A549 treated with ZK216348 at 1 μM for 4 hours (cell line): ENCODE results near the gene ZNF778. TPM values are rescaled to one million over a fixed set of nuclear protein-coding genes. Genes with fewer than 3 reads are reported as not detected.

Source experiments
- total RNA-seq: library from RNA; stranded (reverse); fragments of 200-300 nt; extraction: Qiagen RNA extraction; gene quantifications from 5 replicates; pipeline ENCODE4 v1.2.3, GENCODE V29; 2022; ENCODE audit warnings: low read depth

Gene ZNF778
- total RNA-seq, result 6.6 to 9.0 TPM (median 8.8 TPM) in 5 replicates

GRCh38 chr16:89217388-89218191 is at the start of gene ZNF778:
Gene ZNF778, plus strand, starts transcription at chr16:89217703. Its CDS starts 3,425 bp downstream, at chr16:89221128.

GRCh38 chr16:89171216-89172170 is 46.0 kb upstream of the ZNF778 start, which contains the start of gene CDH15:
Gene CDH15, plus strand, starts transcription at chr16:89171748. Its CDS starts 84 bp downstream, at chr16:89171832.

GRCh38 chr16:89200124-89200849 is 17.2 kb upstream of the ZNF778 start, which contains the start of gene SLC22A31:
Gene SLC22A31, minus strand, starts transcription at chr16:89200537. Its CDS starts 36 bp downstream, at chr16:89200501.

Other genes starting within 250 kb of the ZNF778 start
- gene CBFA2T3, start 240.5 kb upstream of the ZNF778 start, total RNA-seq, result 0.18 to 0.75 TPM (median 0.47 TPM) in 5 replicates
- 15.6 to 21.0 TPM (median 18.9 TPM) in 5 replicates for gene ACSF3, start 123.9 kb upstream of the ZNF778 start, total RNA-seq
- 0.09 to 0.16 TPM (median 0.15 TPM) in 3 of 5 replicates, not detected in the others for gene CDH15, start 46.0 kb upstream of the ZNF778 start, total RNA-seq
- 0.72 to 2.0 TPM (median 1.2 TPM) in 5 replicates for gene SLC22A31, start 17.2 kb upstream of the ZNF778 start, total RNA-seq